Measurements from ENCODE around the gene VKORC1.

GRCh38 chr16:31052114-31052513 is 42.5 kb downstream of the VKORC1 start:
- TF ChIP-seq POLR2A (IDR thresholded peaks at IDR 0.05; ENCODE audit: low read length) = no peak
- no peak for TF ChIP-seq GATA1 (IDR thresholded peaks at IDR 0.05; ENCODE audit: low read depth, low read length)

All from erythroblast (primary cell).